ENCODE data around the gene SLC22A23. TPM values are rescaled to one million over a fixed set of nuclear protein-coding genes. Genes with fewer than 3 reads are reported as not detected.
A peak's percentile ranks its signal among the peaks of the same experiment; 100 is the strongest.

The SLC22A23 gene
- total and polyA plus RNA-seq, 5 experiments from 2014 or later: 0.36 to 5.6 (median 2.8) TPM

- ATAC-seq (no peak), DNase-seq (no peak)
- H3K27ac Mint-ChIP-seq: peak overlapping the region in 4 of 10 donors; percentile 15 to 47 (median 22)
- no peaks in the 10 kb centered on the region for H3K27me3 Mint-ChIP-seq
- H3K9me3 Mint-ChIP-seq: no peaks in the 10 kb centered on the region
- H3K36me3 Mint-ChIP-seq: no peaks in the 10 kb centered on the region
- H3K4me1 Mint-ChIP-seq: peaks cover 25 to 47% (median 38%) of the 10 kb centered on the region in 4 donors
- POLR2A ChIA-PET: no interaction called here
- H3K4me3 Mint-ChIP-seq: no peak overlapping the region
Measured at GRCh38 chr6:3358413-3359100, 98.3 kb downstream of the SLC22A23 start.

- Mint-ChIP-seq H3K4me3 (no peak overlapping the region), H3K9me3 (no peaks in the 10 kb centered on the region), H3K27me3 (no peaks in the 10 kb centered on the region), H3K27ac (peak overlapping the region in 6 of 10 donors; percentile 3 to 93 (median 16)), H3K4me1 (peaks cover 26 to 54% (median 40%) of the 10 kb centered on the region in 4 donors), H3K36me3 (no peaks in the 10 kb centered on the region)
- DNase-seq: no peak
- ATAC-seq: no peak
- POLR2A ChIA-PET: no interaction called here
Measured at GRCh38 chr6:3357678-3358077, 99.2 kb downstream of the SLC22A23 start.

- no peaks in the 10 kb centered on the region for H3K36me3 Mint-ChIP-seq
- peak overlapping the region; percentile 93 to 98 (median 96) for H3K27ac Mint-ChIP-seq
- peaks cover 27 to 57% (median 43%) of the 10 kb centered on the region in 4 donors for H3K4me1 Mint-ChIP-seq
- H3K4me3 Mint-ChIP-seq: peak overlapping the region; percentile 81 to 91 (median 87)
- DNase-seq: no peak
- POLR2A ChIA-PET: interaction anchor here (0.7 to 2.1 kb wide), 4 partner anchors 10 to 202 kb away, joined by 3 to 9 read pairs (median 4); no protein-coding TSS in a partner anchor
- H3K27me3 Mint-ChIP-seq: no peaks in the 10 kb centered on the region
- H3K9me3 Mint-ChIP-seq: no peaks in the 10 kb centered on the region
- ATAC-seq: no peak
Measured at GRCh38 chr6:3356824-3357420, 99.9 kb downstream of the SLC22A23 start.

GRCh38 chr6:3356056-3356823 lies 100.6 kb downstream of the SLC22A23 start:
- POLR2A ChIA-PET: interaction anchor here (0.6 to 2.1 kb wide), 4 partner anchors 10 to 97 kb away, joined by 3 to 9 read pairs (median 4); partner anchors contain the start of gene PSMG4

GRCh38 chr6:3355358-3356055 lies 101.3 kb downstream of the SLC22A23 start:
- Mint-ChIP-seq H3K4me1 (peaks cover 27 to 57% (median 43%) of the 10 kb centered on the region in 4 donors), H3K9me3 (no peaks in the 10 kb centered on the region), H3K27me3 (no peaks in the 10 kb centered on the region), H3K4me3 (peak overlapping the region; percentile 81 to 95 (median 88)), H3K27ac (peak overlapping the region; percentile 92 to 98 (median 96)), H3K36me3 (no peaks in the 10 kb centered on the region)
- POLR2A ChIA-PET: interaction anchor here (1.0 to 2.1 kb wide), 2 partner anchors 11 to 95 kb away, joined by 4 to 9 read pairs; no protein-coding TSS in a partner anchor
- ATAC-seq: peak; percentile 46 to 61
- DNase-seq: peak in 7 of 10 donors; percentile 17 to 57 (median 38)

More at GRCh38 chr6:3356056-3356823, 100.6 kb downstream of the SLC22A23 start:
- Mint-ChIP-seq H3K4me3 (peak overlapping the region; percentile 81 to 93 (median 87)), H3K27ac (peak overlapping the region; percentile 93 to 98 (median 96)), H3K9me3 (no peaks in the 10 kb centered on the region), H3K36me3 (no peaks in the 10 kb centered on the region), H3K27me3 (no peaks in the 10 kb centered on the region), H3K4me1 (peaks cover 27 to 57% (median 43%) of the 10 kb centered on the region in 4 donors)
- peak; percentile 34 to 85 (median 72) for DNase-seq
- peak; percentile 83 to 87 for ATAC-seq

GRCh38 chr6:3355011-3355357 lies 101.9 kb downstream of the SLC22A23 start:
- ATAC-seq (no peak), DNase-seq (no peak)
- POLR2A ChIA-PET: interaction anchor here (2.1 kb wide), 1 partner anchor 95 kb away, joined by 9 read pairs; no protein-coding TSS in a partner anchor
- H3K4me3 Mint-ChIP-seq: peak overlapping the region; percentile 81 to 95 (median 88)
- no peaks in the 10 kb centered on the region for H3K36me3 Mint-ChIP-seq
- H3K4me1 Mint-ChIP-seq: peaks cover 27 to 57% (median 43%) of the 10 kb centered on the region in 4 donors
- H3K27me3 Mint-ChIP-seq: no peaks in the 10 kb centered on the region
- H3K9me3 Mint-ChIP-seq: no peaks in the 10 kb centered on the region
- peak overlapping the region; percentile 92 to 98 (median 96) for H3K27ac Mint-ChIP-seq

GRCh38 chr6:3353939-3354338 lies 102.9 kb downstream of the SLC22A23 start:
- POLR2A ChIA-PET: no interaction called here
- Mint-ChIP-seq H3K4me3 (peak overlapping the region in 6 of 10 donors; percentile 2 to 93 (median 36)), H3K27ac (peak overlapping the region in 5 of 10 donors; percentile 25 to 97 (median 75)), H3K27me3 (peaks cover 0 to 4% (median 0%) of the 10 kb centered on the region in 5 donors), H3K9me3 (no peaks in the 10 kb centered on the region), H3K36me3 (no peaks in the 10 kb centered on the region), H3K4me1 (peaks cover 28 to 59% (median 47%) of the 10 kb centered on the region in 4 donors)
- DNase-seq (no peak), ATAC-seq (no peak)

- Mint-ChIP-seq H3K4me1 (peaks cover 30 to 61% (median 49%) of the 10 kb centered on the region in 4 donors), H3K36me3 (no peaks in the 10 kb centered on the region), H3K27me3 (peaks cover 0 to 4% (median 0%) of the 10 kb centered on the region in 5 donors), H3K27ac (peak overlapping the region in 4 of 10 donors; percentile 10 to 75 (median 67)), H3K9me3 (no peaks in the 10 kb centered on the region), H3K4me3 (peak overlapping the region in 1 of 10 donors; percentile 2)
- POLR2A ChIA-PET: no interaction called here
- no peak for DNase-seq
- no peak for ATAC-seq
Measured at GRCh38 chr6:3353213-3353903, 103.5 kb downstream of the SLC22A23 start.

GRCh38 chr6:3352678-3353077 lies 104.2 kb downstream of the SLC22A23 start:
- POLR2A ChIA-PET: no interaction called here
- Mint-ChIP-seq H3K4me1 (peaks cover 30 to 58% (median 47%) of the 10 kb centered on the region in 4 donors), H3K9me3 (no peaks in the 10 kb centered on the region), H3K27ac (no peak overlapping the region), H3K36me3 (no peaks in the 10 kb centered on the region), H3K4me3 (no peak overlapping the region), H3K27me3 (peaks cover 0 to 4% (median 0%) of the 10 kb centered on the region in 5 donors)
- ATAC-seq: no peak
- no peak for DNase-seq

- peak overlapping the region in 1 of 10 donors; percentile 47 for H3K27ac Mint-ChIP-seq
- peaks cover 30 to 53% (median 44%) of the 10 kb centered on the region in 4 donors for H3K4me1 Mint-ChIP-seq
- POLR2A ChIA-PET: no interaction called here
- DNase-seq (no peak), ATAC-seq (no peak)
- H3K27me3 Mint-ChIP-seq: peaks cover 0 to 4% (median 0%) of the 10 kb centered on the region in 5 donors
- no peak overlapping the region for H3K4me3 Mint-ChIP-seq
- no peaks in the 10 kb centered on the region for H3K36me3 Mint-ChIP-seq
- H3K9me3 Mint-ChIP-seq: no peaks in the 10 kb centered on the region
Measured at GRCh38 chr6:3351829-3352524, 104.9 kb downstream of the SLC22A23 start.

- Mint-ChIP-seq H3K36me3 (no peaks in the 10 kb centered on the region), H3K4me3 (no peak overlapping the region), H3K9me3 (no peaks in the 10 kb centered on the region), H3K27ac (peak overlapping the region in 2 of 10 donors; percentile 54 to 71), H3K4me1 (peaks cover 25 to 47% (median 36%) of the 10 kb centered on the region in 4 donors), H3K27me3 (peaks cover 0 to 4% (median 0%) of the 10 kb centered on the region in 5 donors)
- POLR2A ChIA-PET: interaction anchor here (0.6 kb wide), 1 partner anchor 101 kb away, joined by 5 read pairs; no protein-coding TSS in a partner anchor
- DNase-seq: no peak
- no peak for ATAC-seq
Measured at GRCh38 chr6:3351105-3351676, 105.7 kb downstream of the SLC22A23 start.

Measured in naive thymus-derived CD8-positive, alpha-beta T cell (primary cell).